HG02759 (cell line): Measurements from ENCODE around the gene NCR2.

Experiments
- ATAC-seq: cut with Tn5 transposase; IDR thresholded peaks from one replicate; pipeline ENCODE4 v1.9.1; 2021; ENCODE audit warnings: mild to moderate bottlenecking, moderate library complexity; ENCODE audit not compliant: unreplicated experiment

The NCR2 gene

DNA sequence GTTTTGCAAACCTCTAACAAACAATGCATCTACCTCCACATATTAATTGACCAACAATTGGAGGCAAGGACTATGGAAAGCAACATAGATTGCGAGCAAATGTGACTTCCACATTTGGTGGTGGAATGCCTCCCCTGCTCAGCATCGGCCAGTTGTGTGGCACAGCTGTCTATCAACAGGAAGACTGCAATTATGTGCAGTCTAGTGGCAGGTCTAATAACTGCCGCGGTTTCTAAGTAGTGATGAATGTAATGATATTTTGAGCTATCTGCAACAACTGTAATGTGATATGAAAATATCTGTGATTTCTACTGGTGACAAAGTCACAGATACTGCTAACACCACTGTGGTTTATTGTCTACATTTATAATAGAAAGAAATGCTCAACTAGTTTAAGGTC, 56.8 kb downstream of the NCR2 start:
- ATAC-seq, result no peak

GRCh38 chr6:41396335-41396734, 60.9 kb downstream of the NCR2 start:
- no peak for ATAC-seq

DNA sequence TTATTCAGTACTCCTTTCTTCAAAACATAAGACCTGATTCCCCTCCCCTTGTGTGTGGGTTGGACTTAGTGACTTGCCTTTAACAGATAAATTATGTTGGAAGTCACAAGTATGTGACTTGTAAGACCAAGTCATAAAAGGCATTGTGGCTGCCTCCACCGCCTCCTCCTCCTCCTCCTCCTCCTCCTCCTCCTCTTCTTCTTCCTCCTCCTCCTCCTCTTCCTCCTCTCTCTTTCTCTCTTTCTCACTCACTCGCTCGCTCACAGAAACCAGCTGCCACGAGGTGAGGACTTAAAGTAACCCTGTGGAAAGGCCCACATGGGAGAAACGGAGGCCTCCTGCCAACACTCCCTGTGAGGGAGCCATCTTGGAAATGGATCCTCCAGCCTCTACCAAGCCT, 64.0 kb downstream of the NCR2 start:
- ATAC-seq, result no peak
